NCI-H2171 (cell line): ENCODE data around the gene KCNA4.
"Not testable (repeated sequence)": the region's sequence is repeated elsewhere in the genome, so short reads cannot be mapped to it uniquely, and the experiment has no call there.

Source experiments
- DNase-seq: peaks from one replicate; lab custom pipeline; 2025; lab: John Stamatoyannopoulos, UW

Gene KCNA4

DNA sequence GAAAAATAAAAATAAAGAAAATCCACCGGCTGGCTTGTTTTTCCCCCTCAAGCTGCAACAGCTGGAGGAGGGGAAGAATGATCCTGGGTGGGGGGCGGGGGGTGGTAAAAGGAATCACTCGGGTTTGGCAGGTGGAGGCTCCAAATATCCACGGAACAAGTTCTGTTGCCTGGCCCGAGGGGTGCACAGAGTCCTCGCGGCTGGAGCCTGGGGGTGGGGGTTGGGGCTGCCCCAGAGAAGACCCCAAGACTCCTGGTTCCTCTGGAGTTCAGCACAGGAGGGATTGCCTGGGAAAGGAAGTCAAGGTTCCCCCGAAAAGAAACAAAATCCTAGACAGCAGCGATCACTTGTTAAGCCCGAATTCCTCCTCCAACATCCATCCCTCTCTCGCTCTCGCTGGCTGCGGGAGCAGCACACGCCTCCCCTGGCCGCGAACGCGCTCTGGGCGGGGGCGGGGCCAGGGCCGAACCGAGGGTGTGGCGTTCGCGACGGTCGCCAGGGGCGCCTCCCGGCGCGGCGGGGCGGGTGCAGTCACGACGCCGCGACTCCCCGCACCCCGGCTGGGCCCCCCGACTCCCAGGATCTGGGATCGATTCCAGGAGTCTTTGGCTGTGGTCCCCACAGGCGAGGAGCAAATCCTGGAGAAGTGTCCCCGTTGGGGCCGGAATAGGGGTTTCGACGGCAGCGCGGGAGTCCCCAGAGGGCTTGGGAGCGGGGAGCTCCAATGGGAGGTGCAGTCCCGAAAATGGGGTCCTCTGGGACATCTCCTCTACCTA, at the start of gene KCNA4:
KCNA4 (minus strand) TSS at position 443 of the 776 bp plus-strand sequence. CDS start 4,352 bp downstream, outside the sequence.
- no peak for DNase-seq

GRCh38 chr11:30062103-30062502, 45.3 kb upstream of the KCNA4 start:
- no peak for DNase-seq

DNA sequence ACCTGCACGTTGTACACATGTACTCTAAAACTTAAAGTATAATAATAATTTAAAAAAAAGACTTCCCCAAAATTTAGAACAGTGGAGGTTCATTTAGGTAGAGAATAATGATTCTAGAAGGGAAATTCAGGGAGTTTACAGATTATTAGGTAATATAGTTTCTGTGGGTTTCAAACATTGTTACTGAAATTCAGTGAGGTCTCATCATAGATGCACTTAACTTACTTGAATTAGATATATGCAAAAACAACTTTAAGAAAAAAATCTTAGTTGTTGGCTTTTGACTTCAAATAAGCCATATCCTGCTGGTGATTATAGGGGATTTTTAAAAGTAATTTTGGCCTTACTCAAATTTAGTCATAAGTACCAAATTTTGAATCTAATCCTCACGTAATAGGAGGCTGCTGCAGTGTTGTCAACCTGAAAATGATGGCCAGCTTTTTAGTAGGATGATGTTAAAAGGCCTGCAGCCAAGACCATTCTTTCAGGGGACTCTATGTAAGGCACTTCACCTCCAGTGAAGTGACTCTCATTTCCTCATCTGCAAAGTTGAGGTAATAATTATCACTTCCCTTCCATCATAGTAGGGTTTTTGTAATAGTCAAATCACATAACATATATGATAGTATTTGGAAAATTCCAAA, 42.5 kb upstream of the KCNA4 start:
- DNase-seq = no peak

DNA sequence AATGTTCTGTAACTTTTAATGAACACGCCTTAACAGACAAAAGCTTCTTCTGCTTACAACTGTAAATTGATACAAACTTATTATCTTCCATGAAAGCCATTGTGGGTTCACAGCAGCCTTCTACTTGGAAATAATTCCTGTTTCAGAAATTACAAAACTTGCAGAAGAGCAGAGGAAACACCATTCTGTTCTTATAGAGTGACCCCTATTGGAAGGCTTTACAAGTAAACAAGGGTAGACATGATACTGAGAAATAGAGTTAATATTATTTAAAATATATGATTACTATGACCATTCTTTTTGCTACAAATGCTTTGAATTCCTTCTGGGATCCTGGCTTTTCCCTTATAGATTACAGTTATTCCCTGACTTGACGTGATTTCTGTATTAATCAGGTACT, 32.4 kb upstream of the KCNA4 start:
- DNase-seq = no peak

DNA sequence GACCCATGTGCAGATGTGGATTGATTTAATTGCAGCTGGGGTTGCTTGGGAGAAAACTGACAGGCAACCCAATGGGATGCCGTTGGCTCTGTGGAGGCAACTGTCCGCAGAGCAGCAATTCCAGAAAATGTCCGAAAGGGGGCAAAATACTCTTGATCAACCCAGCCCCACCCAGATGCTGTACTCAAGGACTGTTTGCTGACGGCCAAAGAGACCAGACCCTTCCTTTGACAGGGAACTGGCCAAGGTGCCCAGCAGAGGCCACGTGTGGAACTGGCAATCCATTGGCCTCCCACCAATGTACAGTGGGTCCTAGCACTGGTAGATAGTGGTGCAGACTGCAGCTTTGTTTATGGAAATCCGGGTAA, 29.7 kb upstream of the KCNA4 start:
- DNase-seq = no peak

GRCh38 chr11:30045921-30046577, 29.2 kb upstream of the KCNA4 start:
- DNase-seq = no peak

GRCh38 chr11:30045144-30045543, 28.3 kb upstream of the KCNA4 start:
- DNase-seq = no peak

DNA sequence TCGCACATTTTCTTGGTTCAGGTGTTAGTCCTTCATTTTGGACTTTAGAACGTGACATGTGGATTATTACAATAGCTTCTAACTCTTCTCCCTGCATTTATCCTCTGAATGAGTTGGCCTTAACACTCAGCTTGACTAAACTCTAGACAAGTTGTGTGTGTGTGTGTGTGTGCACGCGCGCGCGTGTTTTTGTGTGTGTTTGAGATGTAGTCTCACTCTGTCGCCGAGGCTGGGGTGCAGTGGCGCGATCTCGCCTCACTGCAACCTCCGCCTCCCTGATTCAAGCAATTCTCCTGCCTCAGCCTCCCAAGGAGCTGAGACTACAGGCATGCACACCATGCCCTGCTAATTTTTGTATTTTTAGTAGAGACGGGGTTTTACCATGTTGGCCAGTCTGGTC, 24.3 kb upstream of the KCNA4 start:
- DNase-seq = no peak

DNA sequence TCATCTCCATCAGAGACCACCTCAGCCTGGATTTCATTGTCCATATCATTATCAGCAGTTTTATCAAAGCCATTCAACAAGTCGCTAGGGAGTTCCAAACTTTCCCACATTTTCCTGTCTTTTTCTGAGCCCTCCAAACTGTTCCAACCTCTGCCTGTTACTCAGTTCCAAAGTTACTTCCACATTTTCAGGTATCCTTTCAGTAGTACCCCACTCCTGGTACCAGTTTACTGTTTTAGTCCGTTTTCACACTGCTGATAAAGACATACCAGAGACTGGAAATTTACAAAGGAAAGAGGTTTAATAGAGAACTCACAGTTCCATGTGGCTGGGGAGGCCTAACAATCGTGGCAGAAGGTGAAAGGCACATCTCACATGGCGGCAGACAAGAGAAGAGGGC, 17.9 kb upstream of the KCNA4 start:
- not testable (repeated sequence) for DNase-seq

DNA sequence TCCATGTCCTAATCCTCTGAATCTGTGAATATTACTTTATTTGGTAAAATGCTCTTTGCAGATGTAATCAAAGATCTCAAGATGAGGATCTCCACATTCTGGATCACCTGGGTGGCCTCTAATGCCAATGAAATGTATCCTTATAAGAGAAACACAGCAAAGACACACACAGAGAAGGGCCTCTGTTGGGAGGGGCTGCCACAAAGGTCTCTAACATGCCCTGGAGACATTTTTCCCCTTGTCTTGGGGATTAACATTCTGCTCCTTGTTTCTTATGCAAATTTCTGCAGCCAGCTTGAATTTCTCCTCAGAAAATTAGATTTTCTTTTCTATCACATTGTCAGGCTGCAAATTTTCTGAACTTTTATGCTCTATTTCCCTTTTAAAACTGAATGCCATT, 17.3 kb upstream of the KCNA4 start:
- DNase-seq = not testable (repeated sequence)

DNA sequence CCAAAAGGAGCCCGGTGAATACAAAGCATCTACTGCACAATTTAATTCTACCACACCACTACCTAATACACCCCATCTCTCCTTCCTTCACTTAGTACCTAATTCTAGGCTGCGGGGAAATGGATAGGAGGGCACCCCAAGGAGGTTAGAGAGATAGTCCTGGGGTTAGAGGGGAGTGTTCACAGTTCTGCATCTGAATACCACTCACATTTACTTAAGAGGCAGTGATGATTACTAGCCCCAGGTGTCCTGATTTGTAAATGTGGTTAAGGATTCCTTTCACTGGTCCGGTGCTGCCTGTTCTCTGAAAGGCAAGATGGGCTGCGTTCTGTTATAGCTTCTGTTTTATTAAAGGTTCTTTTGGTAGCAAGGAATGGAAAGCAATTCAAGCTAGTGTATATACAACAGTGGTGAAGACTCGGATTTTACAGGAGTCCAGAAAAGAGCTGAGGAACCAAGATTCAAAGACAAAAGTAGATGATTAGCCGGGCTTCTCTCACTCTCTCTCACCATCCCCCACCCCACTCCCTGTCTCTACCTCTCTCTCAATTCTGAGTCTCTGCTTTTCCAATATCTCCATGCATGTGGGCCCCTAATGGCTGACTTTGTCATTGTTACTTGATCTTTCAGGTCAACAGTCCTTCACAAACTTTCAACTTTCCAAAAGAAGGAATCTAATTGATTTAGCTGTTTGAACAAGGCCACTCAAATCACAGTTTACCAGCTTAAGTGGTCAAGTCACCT, 8.7 kb upstream of the KCNA4 start:
- DNase-seq = no peak

DNA sequence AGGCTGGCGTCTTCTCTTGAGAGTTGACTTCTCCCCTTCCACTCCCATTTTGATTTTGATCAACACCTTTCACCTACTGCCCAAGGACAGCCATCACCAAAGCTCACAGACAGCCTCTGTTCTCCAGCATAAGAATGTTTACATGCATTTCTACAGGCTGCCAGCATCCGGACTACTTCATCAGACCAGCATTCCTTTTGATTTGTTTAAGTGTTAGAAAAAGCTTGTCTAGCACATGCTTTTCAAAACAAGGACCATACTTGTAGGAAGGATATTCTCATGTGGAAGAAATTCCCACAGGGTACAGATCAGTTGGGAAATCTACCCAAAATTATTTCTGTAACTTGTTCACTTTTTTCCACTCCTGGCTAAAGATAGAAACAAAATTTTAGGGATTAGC, 6.2 kb upstream of the KCNA4 start:
- DNase-seq = no peak

- DNase-seq = no peak
Measured at GRCh38 chr11:30019481-30019880, 2.7 kb upstream of the KCNA4 start.

GRCh38 chr11:30018495-30018894, 1.7 kb upstream of the KCNA4 start:
- DNase-seq = no peak

- DNase-seq = no peak
Measured at GRCh38 chr11:30017445-30017895, 640 bp upstream of the KCNA4 start.

DNA sequence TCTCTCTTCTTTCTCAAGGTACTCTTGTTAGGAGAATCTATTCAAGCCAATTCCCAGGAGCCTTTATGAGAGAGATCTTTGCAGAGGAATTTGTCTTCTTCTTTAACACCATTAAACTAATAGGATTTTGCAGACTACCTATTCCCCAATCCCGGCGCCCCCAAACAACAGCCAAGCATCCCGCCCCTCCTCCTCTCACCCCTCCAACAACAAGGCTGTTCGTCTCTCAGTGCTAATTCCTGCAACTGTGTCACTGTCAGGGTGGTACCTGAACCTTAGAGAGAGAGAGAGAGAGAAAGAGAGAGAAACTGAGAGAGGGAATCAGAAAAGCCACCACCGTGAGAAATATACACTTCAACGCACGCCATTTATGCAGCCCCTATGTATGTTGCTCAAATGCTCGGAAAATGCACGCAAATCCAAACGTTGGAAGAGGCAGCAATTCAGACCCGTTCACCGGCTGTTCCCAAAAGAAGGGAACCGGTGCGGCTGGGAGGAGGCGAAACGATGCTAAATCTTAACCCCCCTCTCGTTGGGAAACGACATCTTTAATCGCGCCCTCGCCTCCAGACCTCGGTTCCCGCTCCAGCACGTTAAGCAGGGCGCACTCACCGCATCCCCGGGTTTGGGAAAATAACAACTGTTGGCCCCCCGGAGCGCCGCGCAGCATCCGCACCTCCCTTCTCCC, 961 bp downstream of the KCNA4 start:
- DNase-seq = no peak

DNA sequence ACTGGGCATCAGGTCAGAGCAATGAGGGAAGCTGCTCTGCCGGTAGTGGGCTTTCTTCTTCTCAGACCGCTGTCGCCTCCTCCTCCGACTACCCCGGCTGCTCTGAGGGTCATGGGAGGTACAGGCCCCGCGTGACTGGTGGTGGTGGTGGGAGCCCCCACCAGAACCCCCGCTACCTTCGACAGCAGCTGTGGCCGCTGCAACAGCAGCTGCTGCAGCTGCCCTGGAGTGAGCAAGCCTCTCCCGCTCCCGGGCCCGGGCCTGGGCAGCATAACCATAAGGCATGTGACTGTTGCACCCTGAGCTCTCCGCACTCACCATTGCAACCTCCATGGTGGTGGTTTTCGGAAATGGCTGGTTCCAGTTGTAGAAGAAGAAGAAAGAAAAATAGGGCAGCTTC, 4.5 kb downstream of the KCNA4 start:
- no peak for DNase-seq

GRCh38 chr11:30009060-30009459, 7.8 kb downstream of the KCNA4 start:
- no peak for DNase-seq

GRCh38 chr11:30006876-30007275, 10.0 kb downstream of the KCNA4 start:
- DNase-seq = no peak

DNA sequence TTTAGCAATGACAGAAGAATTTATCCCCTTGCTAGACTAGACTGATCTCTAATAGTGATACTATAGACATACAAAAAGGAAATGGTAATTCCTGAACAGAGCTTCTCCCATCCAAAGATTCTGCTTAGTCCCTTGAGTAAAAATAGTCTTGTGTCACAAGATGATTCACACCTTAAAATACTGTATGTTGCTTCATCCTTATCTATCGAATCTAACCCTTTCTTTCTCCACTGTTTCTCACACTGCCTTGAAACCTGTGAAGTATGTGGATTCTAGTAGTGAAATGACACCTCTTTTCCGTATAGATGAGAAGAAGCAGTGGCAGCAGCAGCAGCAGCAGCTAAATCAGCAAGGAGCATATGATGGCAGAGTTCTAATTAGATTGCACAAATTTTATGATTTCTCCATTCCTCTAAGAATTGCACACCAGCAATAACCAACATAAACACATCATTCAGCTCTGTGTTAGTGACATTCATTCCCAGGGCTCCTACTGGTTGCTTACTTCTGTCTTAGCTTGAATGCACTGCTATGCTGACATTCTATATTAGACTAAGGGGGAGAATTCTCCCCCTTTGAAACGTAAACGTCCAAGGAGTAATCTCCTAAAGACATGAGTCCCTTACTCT, 14.6 kb downstream of the KCNA4 start:
- DNase-seq = no peak

GRCh38 chr11:30000986-30001750, 15.7 kb downstream of the KCNA4 start:
- DNase-seq = no peak
